ENCODE measurements around the gene NT5DC3. TPM values are rescaled to one million over a fixed set of nuclear protein-coding genes. Genes with fewer than 3 reads are reported as not detected.

Gene NT5DC3
- total RNA-seq, result 10 to 100 TPM in 1 of 4 donors, 1 to 10 TPM in 3; 4.7 to 32.2 (median 5.8) TPM

- Histone ChIP-seq H3K27ac (peak within 1 kb of the TSS; percentile 78 to 89 (median 87)), H3K4me1 (peaks cover 11 to 37% (median 14%) of the 10 kb centered on the region in 3 donors), H3K27me3 (no peaks in the 10 kb centered on the region), H3K36me3 (no peaks in the 10 kb centered on the region), H3K9me3 (no peaks in the 10 kb centered on the region), H3K4me3 (peak within 1 kb of the TSS; percentile 66 to 92 (median 74))
- WGBS, 2 donors, result 0% methylated on average over 2 of the region's 86 CpGs; no CpG with 5 or more reads in 1 of the 2 donors
- TF ChIP-seq POLR2A (IDR thresholded peaks at IDR 0.05) (peak in 3 of 4 donors; percentile 49 to 87 (median 80)), CTCF (IDR thresholded peaks at IDR 0.05) (peak in 2 of 6 experiments; percentile 10 to 16)
- intact Hi-C loops (cut with DNase I), result no loop called here
- peak; percentile 18 for DNase-seq
These were observed at the start of gene NT5DC3 for GRCh38 chr12:103840876-103841689. Gene NT5DC3 (minus strand): TSS chr12:103841234. CDS start chr12:103841156, 78 bp downstream.

- no peak overlapping the region for H3K27ac ChIP-seq
- H3K36me3 ChIP-seq, result no peaks in the 10 kb centered on the region
- H3K4me1 ChIP-seq, result no peaks in the 10 kb centered on the region
- DNase-seq, result no peak
- H3K4me3 ChIP-seq, result no peak overlapping the region
- 63% methylated on average over 1 of the region's 1 CpG for WGBS, 2 donors
- no peaks in the 10 kb centered on the region for H3K9me3 ChIP-seq
- intact Hi-C loops (cut with DNase I), result no loop called here
- H3K27me3 ChIP-seq, result no peaks in the 10 kb centered on the region
- TF ChIP-seq POLR2A (IDR thresholded peaks at IDR 0.05) (no peak), CTCF (IDR thresholded peaks at IDR 0.05) (no peak)
These were observed 46.7 kb upstream of the NT5DC3 start for GRCh38 chr12:103887738-103888137.

- WGBS, 2 donors, result 48 to 56% methylated on average over 4 of the region's 4 CpGs
- no peaks in the 10 kb centered on the region for H3K36me3 ChIP-seq
- H3K9me3 ChIP-seq, result no peaks in the 10 kb centered on the region
- DNase-seq, result no peak
- no peaks in the 10 kb centered on the region for H3K27me3 ChIP-seq
- TF ChIP-seq CTCF (IDR thresholded peaks at IDR 0.05) (no peak), POLR2A (IDR thresholded peaks at IDR 0.05) (no peak)
- H3K27ac ChIP-seq, result no peak overlapping the region
- intact Hi-C loops (cut with DNase I), result no loop called here
- no peaks in the 10 kb centered on the region for H3K4me1 ChIP-seq
- H3K4me3 ChIP-seq, result no peak overlapping the region
These were observed 45.3 kb upstream of the NT5DC3 start for GRCh38 chr12:103886195-103886797.

- no peaks in the 10 kb centered on the region for H3K9me3 ChIP-seq
- no peaks in the 10 kb centered on the region for H3K4me1 ChIP-seq
- no peak for DNase-seq
- H3K4me3 ChIP-seq, result no peak overlapping the region
- 20 to 47% methylated on average over 3 to 4 of the region's 4 CpGs for WGBS, 2 donors
- intact Hi-C loops (cut with DNase I), result no loop called here
- peak in 5 of 6 experiments; percentile 11 to 47 (median 21) for TF ChIP-seq CTCF (IDR thresholded peaks at IDR 0.05)
- no peak for TF ChIP-seq POLR2A (IDR thresholded peaks at IDR 0.05)
- H3K27me3 ChIP-seq, result no peaks in the 10 kb centered on the region
- no peaks in the 10 kb centered on the region for H3K36me3 ChIP-seq
- H3K27ac ChIP-seq, result no peak overlapping the region
These were observed 43.3 kb upstream of the NT5DC3 start for GRCh38 chr12:103884316-103884715.

GRCh38 chr12:103883908-103884307 lies 42.9 kb upstream of the NT5DC3 start:
- H3K9me3 ChIP-seq, result no peaks in the 10 kb centered on the region
- intact Hi-C loops (cut with DNase I), result no loop called here
- no peaks in the 10 kb centered on the region for H3K27me3 ChIP-seq
- no peak for DNase-seq
- no peaks in the 10 kb centered on the region for H3K36me3 ChIP-seq
- H3K27ac ChIP-seq, result no peak overlapping the region
- no peak overlapping the region for H3K4me3 ChIP-seq
- 88 to 91% methylated on average over 2 of the region's 2 CpGs for WGBS, 2 donors
- H3K4me1 ChIP-seq, result no peaks in the 10 kb centered on the region
- no peak for TF ChIP-seq POLR2A (IDR thresholded peaks at IDR 0.05)
- TF ChIP-seq CTCF (IDR thresholded peaks at IDR 0.05), result no peak
